Hepatocyte (in vitro differentiated cells): ENCODE results near the gene SERGEF.

Experiments used
- EZH2phosphoT487 ChIP-seq: fragments of 200-600 bp; sonication (generic); IDR thresholded peaks from one replicate; pipeline ENCODE4 v1.6.1; 2018; ENCODE audit warnings: antibody characterized with exemption, mild to moderate bottlenecking, low read depth, moderate library complexity; ENCODE audit not compliant: unreplicated experiment, severe bottlenecking
- TF ChIP-seq, protein P1 (sequence below): fragments of 200-600 bp; sonication (generic); IDR thresholded peaks from 2 replicates; pipeline ENCODE4 v1.5.1; 2016; ENCODE audit warnings: antibody characterized with exemption, mild to moderate bottlenecking; ENCODE audit not compliant: poor library complexity

DNA sequence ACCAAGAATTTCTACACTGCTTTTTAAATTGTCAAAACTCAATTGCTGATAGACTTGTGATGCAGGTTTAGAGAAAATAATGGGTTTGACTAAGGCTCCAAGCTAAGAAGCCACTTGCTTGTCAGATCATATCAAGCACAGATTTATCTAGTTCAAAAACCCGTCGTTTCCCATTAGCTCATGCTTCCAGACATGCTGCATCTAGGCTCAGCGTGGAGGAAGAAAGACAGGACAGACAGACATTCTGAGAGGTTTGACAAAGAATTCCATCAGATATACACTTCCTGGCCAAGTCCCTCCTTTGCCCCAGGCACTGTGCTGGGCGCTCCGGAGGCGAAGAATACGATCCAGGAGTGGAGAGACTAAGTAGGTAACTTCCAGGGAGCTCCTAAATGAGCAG lies 201.5 kb downstream of the SERGEF start:
- TF ChIP-seq, protein P1, sequence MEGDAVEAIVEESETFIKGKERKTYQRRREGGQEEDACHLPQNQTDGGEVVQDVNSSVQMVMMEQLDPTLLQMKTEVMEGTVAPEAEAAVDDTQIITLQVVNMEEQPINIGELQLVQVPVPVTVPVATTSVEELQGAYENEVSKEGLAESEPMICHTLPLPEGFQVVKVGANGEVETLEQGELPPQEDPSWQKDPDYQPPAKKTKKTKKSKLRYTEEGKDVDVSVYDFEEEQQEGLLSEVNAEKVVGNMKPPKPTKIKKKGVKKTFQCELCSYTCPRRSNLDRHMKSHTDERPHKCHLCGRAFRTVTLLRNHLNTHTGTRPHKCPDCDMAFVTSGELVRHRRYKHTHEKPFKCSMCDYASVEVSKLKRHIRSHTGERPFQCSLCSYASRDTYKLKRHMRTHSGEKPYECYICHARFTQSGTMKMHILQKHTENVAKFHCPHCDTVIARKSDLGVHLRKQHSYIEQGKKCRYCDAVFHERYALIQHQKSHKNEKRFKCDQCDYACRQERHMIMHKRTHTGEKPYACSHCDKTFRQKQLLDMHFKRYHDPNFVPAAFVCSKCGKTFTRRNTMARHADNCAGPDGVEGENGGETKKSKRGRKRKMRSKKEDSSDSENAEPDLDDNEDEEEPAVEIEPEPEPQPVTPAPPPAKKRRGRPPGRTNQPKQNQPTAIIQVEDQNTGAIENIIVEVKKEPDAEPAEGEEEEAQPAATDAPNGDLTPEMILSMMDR = no peak
- no peak for TF ChIP-seq EZH2phosphoT487
